Uterus (tissue), 4 donors: Measurements from ENCODE around the gene POLR3C. TPM values are rescaled to one million over a fixed set of nuclear protein-coding genes. Genes with fewer than 3 reads are reported as not detected.

ENCODE experiments used
- DNase-seq, 2 donors: peaks; one replicate each; pipeline ENCODE4 v3.0.0-alpha.2; 2019 to 2020
- H3K27ac ChIP-seq, 2 donors: fragments of 200-600 bp; sonication (generic); 1 replicate in 1 of 2; 2 replicates in 1 of 2; pipeline ENCODE4 v1.5.1; 2016 to 2018
- H3K27me3 ChIP-seq, 2 donors: fragments of 200-600 bp; sonication (generic); one replicate each; pipeline ENCODE4 v1.5.1; 2018 to 2019; ENCODE audit warnings: control low read depth in 1 of 2
- H3K36me3 ChIP-seq, 2 donors: fragments of 200-600 bp; sonication (generic); one replicate each; pipeline ENCODE4 v1.5.1; 2019; ENCODE audit warnings: control low read depth in 1 of 2
- H3K4me1 ChIP-seq, 2 donors: fragments of 200-600 bp; sonication (generic); one replicate each; pipeline ENCODE4 v1.5.1; 2018 to 2019; ENCODE audit warnings: control low read depth in 1 of 2
- H3K4me3 ChIP-seq, 2 donors: fragments of 200-600 bp; sonication (generic); 1 replicate in 1 of 2; 2 replicates in 1 of 2; pipeline ENCODE4 v1.5.1; 2018 to 2019; ENCODE audit warnings: mild to moderate bottlenecking in 1 of 2
- H3K9me3 ChIP-seq, 2 donors: fragments of 200-600 bp; sonication (generic); one replicate each; pipeline ENCODE4 v1.5.1; 2019; ENCODE audit warnings: control low read depth in 1 of 2
- CTCF ChIP-seq, 4 experiments: fragments of 200-600 bp in 2 of 4; fragments of 450-650 bp in 2 of 4; sonication (generic) in 2 of 4; IDR thresholded peaks; one replicate each; pipeline ENCODE4 v1.5.1; 2016 to 2019; ENCODE audit warnings: antibody characterized with exemption in 4 of 4, mild to moderate bottlenecking in 2 of 4, moderate library complexity in 1 of 4
- POLR2A ChIP-seq, 2 donors: fragments of 450-650 bp; IDR thresholded peaks; one replicate each; pipeline ENCODE4 v1.6.1; 2016; ENCODE audit warnings: antibody characterized with exemption in 2 of 2, mild to moderate bottlenecking in 1 of 2, moderate library complexity in 1 of 2
- intact Hi-C: fragments of 100-400 bp; cut with DNase I; formaldehyde crosslinking; loops from one replicate; pipeline ENCODE4 v1.15.1; 2023; ENCODE audit warnings: low total_unique reads
- total RNA-seq, 4 donors: library from RNA; depleted of rRNA in 3 of 4; stranded (reverse); fragments of >200 nt in 3 of 4; gene quantifications; one replicate each; pipeline versions ENCODE4 v1.1.0 to v1.2.4, GENCODE V29; 2014 to 2023
- donor health status: DM: yes; HTN: yes; CAD: no.

Gene POLR3C
- total RNA-seq, 4 donors from 2014 or later = 36.0 to 49.2 (median 42.2) TPM

DNA sequence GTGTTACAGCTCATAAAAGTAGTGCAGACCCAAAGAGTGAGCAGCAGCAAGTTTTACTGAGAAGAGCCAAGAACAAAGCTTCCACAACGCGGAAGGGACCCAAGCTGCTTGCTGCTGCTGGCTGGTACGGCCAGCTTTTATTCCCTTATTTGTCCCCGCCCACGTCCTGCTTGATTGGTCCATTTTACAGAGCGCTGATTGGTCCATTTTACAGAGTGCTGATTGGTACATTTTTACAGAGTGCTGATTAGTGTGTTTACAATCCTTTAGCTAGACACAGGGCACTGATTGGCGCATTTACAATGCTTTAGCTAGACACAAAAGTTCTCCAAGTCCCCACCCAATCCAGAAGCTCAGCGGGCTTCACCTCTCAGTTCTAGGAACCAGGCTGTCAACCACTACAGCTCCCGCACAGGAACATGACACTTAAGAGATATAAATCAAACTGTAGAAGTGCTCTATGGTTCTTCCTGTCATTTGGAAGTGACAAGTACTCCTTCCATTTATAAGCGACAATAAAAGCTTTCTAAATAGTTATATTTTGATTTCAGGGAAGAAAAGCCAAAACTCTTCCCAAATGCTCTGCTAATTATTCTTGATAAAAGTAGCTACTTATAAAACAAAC, 28.6 kb upstream of the POLR3C start:
- H3K4me1 ChIP-seq = no peaks in the 10 kb centered on the region
- no peak for DNase-seq
- intact Hi-C loops = no loop called here
- H3K27me3 ChIP-seq = no peaks in the 10 kb centered on the region
- H3K9me3 ChIP-seq = no peaks in the 10 kb centered on the region
- TF ChIP-seq CTCF (IDR thresholded peaks at IDR 0.05) = no peak
- TF ChIP-seq POLR2A (IDR thresholded peaks at IDR 0.05) = no peak
- H3K4me3 ChIP-seq = no peak overlapping the region
- H3K27ac ChIP-seq = no peak overlapping the region
- H3K36me3 ChIP-seq = no peaks in the 10 kb centered on the region

DNA sequence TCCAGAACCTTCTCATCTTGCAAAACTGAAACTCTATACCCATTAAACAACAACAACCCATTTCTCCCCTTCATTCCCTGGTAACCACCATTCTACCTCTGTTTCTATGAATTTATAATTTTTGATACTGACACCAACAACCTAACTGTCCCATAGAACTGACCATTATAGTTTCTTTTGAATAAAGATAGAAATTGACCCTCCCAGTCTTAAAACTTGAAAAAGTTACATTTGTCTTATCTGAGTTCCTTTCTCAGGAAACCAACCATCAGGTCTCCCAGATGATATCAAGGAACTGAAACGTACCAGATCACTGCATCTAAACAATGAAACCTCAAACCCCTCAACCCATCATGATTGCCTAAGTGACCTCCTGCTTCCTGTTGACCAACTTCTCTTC, 27.2 kb upstream of the POLR3C start:
- H3K36me3 ChIP-seq = no peaks in the 10 kb centered on the region
- DNase-seq = no peak
- no peak overlapping the region for H3K27ac ChIP-seq
- H3K4me3 ChIP-seq = no peak overlapping the region
- no peaks in the 10 kb centered on the region for H3K4me1 ChIP-seq
- no peaks in the 10 kb centered on the region for H3K27me3 ChIP-seq
- no peak for TF ChIP-seq POLR2A (IDR thresholded peaks at IDR 0.05)
- TF ChIP-seq CTCF (IDR thresholded peaks at IDR 0.05) = no peak
- intact Hi-C loops = no loop called here
- H3K9me3 ChIP-seq = no peaks in the 10 kb centered on the region

GRCh38 chr1:145799806-145800205, 24.2 kb upstream of the POLR3C start:
- intact Hi-C loops = no loop called here
- no peak overlapping the region for H3K27ac ChIP-seq

DNA sequence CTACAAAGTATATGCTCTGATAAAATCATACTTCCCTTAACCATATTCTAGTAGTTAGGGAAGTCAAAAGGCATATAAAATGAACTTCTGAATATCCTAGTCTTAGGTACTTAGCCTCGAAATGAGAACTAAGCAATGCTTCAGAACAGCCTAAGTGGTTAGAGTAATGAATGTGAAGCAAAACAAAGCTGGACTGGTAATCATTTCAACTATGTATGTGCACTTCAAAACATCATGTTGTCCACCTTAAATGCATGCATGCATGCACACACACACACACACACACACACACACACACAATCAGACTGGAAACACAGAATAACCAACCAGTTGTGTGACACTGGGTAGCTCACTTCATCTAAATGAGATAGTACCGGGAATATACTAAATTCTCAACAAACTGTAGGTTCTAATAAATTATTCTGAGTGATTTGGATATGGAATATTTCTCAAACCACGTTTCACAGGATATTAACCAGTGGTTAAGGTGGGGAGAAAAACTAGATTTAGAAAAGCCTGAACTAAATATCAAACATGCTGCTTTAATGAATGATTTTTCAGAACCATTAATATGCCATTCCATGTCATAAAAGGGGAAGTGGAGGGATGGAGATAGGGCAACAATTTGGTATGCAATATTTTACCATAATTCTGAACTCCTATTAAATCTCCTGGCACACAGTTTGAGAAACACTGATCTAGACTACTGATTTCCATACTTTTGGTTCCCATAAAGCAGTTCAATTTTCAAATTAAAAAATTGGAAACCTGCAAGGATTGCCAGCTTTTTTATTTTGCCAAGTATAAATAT, 19.6 kb upstream of the POLR3C start:
- peaks cover 0 to 4% of the 10 kb centered on the region in 2 donors for H3K4me1 ChIP-seq
- intact Hi-C loops = no loop called here
- TF ChIP-seq POLR2A (IDR thresholded peaks at IDR 0.05) = no peak
- no peak for TF ChIP-seq CTCF (IDR thresholded peaks at IDR 0.05)
- H3K4me3 ChIP-seq = no peak overlapping the region
- DNase-seq = no peak
- H3K27ac ChIP-seq = no peak overlapping the region
- H3K27me3 ChIP-seq = no peaks in the 10 kb centered on the region
- H3K9me3 ChIP-seq = no peaks in the 10 kb centered on the region
- H3K36me3 ChIP-seq = no peaks in the 10 kb centered on the region

More at GRCh38 chr1:145799806-145800205, 24.2 kb upstream of the POLR3C start:
- H3K4me1 ChIP-seq = peaks cover 0 to 4% of the 10 kb centered on the region in 2 donors
- no peak for TF ChIP-seq CTCF (IDR thresholded peaks at IDR 0.05)
- no peak for TF ChIP-seq POLR2A (IDR thresholded peaks at IDR 0.05)
- H3K27me3 ChIP-seq = no peaks in the 10 kb centered on the region
- no peaks in the 10 kb centered on the region for H3K36me3 ChIP-seq
- no peaks in the 10 kb centered on the region for H3K9me3 ChIP-seq
- no peak for DNase-seq
- no peak overlapping the region for H3K4me3 ChIP-seq

DNA sequence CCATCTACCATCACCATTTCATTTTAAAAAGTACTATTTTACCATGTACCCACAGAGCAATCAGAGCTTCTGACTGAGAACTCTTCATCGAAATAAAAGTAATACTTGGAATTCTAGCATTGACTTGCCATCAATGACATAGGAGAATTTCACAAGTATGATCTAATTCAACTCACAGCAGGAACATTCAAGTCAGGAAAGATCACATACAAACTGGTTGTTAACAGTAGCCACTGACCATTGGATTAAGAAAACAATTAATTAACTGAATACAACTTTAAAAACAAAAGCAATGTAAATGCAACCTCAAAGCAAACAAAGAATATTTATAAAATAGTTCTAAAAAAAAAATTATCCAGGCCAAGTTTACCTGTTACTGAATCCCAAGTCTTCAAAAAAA, 18.9 kb upstream of the POLR3C start:
- H3K27ac ChIP-seq = no peak overlapping the region
- H3K4me3 ChIP-seq = no peak overlapping the region
- H3K27me3 ChIP-seq = no peaks in the 10 kb centered on the region
- no peak for DNase-seq
- H3K4me1 ChIP-seq = peaks cover 0 to 4% of the 10 kb centered on the region in 2 donors
- intact Hi-C loops = no loop called here
- TF ChIP-seq POLR2A (IDR thresholded peaks at IDR 0.05) (no peak), CTCF (IDR thresholded peaks at IDR 0.05) (no peak)
- no peaks in the 10 kb centered on the region for H3K9me3 ChIP-seq
- no peaks in the 10 kb centered on the region for H3K36me3 ChIP-seq
